ENCODE data around the gene CTF1.

- no peak for TF ChIP-seq ZBTB33 (IDR thresholded peaks at IDR 0.05)
- no peak for TF ChIP-seq CTCF (IDR thresholded peaks at IDR 0.05; ENCODE audit: low read depth, low read length, missing input control)
- no peak for TF ChIP-seq SP1 (IDR thresholded peaks at IDR 0.05)
- TF ChIP-seq REST (IDR thresholded peaks at IDR 0.05), result no peak
- TF ChIP-seq ATF3 (IDR thresholded peaks at IDR 0.05), result no peak
- TF ChIP-seq RAD21 (IDR thresholded peaks at IDR 0.05), result no peak
- TF ChIP-seq FOXA1 (IDR thresholded peaks at IDR 0.05), result no peak
- no peak for TF ChIP-seq GABPA (IDR thresholded peaks at IDR 0.05 in 1 of 2, conservative IDR thresholded peaks at IDR 0.05 in 1 of 2)
These were observed 20.3 kb upstream of the CTF1 start for GRCh38 chr16:30875871-30876801.
